22Rv1 (cell line): ENCODE results near the gene IQCH.

Experiments
- ZFX ChIP-seq: fragments of 450-650 bp; IDR thresholded peaks from 2 replicates; pipeline ENCODE4 v1.6.1; 2017; ENCODE audit warnings: antibody characterized with exemption, borderline replicate concordance
- TF ChIP-seq, protein P1 (sequence below): fragments of 450-650 bp; IDR thresholded peaks from 2 replicates; pipeline ENCODE4 v1.5.1; 2017; ENCODE audit warnings: mild to moderate bottlenecking

DNA sequence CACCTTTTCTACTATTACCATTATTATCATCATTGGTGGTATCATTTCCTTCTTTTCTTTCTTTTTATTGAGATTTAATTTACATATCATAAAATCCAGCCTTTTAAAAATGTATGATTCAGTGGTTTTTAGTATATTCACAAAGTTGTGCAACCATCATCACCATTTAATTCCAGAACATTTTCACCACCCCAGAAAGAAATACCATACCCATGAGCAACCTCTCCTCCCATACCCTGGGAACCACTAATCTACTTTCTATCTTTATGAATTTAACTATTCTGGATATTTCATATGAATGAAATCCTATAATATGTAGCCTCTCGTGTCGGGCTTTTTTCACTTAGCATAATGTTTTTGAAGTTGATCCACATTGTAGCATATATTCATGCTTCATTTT lies 29.2 kb upstream of the IQCH start:
- TF ChIP-seq, protein P1, sequence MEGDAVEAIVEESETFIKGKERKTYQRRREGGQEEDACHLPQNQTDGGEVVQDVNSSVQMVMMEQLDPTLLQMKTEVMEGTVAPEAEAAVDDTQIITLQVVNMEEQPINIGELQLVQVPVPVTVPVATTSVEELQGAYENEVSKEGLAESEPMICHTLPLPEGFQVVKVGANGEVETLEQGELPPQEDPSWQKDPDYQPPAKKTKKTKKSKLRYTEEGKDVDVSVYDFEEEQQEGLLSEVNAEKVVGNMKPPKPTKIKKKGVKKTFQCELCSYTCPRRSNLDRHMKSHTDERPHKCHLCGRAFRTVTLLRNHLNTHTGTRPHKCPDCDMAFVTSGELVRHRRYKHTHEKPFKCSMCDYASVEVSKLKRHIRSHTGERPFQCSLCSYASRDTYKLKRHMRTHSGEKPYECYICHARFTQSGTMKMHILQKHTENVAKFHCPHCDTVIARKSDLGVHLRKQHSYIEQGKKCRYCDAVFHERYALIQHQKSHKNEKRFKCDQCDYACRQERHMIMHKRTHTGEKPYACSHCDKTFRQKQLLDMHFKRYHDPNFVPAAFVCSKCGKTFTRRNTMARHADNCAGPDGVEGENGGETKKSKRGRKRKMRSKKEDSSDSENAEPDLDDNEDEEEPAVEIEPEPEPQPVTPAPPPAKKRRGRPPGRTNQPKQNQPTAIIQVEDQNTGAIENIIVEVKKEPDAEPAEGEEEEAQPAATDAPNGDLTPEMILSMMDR, result no peak
- no peak for TF ChIP-seq ZFX
